Ovary (tissue), 10 donors: Measurements from ENCODE around the gene FAM98B. TPM values are rescaled to one million over a fixed set of nuclear protein-coding genes. Genes with fewer than 3 reads are reported as not detected.

ENCODE experiments used
- DNase-seq, 5 donors: peaks; one replicate each; pipeline ENCODE4 v3.0.0-alpha.2; 2019 to 2020
- H3K27ac ChIP-seq, 2 donors: fragments of 200-600 bp; one replicate each; pipeline versions ENCODE4 v1.5.1 to v1.8.0; 2019 to 2022
- H3K27me3 ChIP-seq: fragments of 200-600 bp; one replicate; pipeline ENCODE4 v1.8.0; 2022
- H3K36me3 ChIP-seq: fragments of 200-600 bp; sonication (generic); one replicate; pipeline ENCODE4 v1.5.1; 2019
- H3K4me1 ChIP-seq: one replicate; pipeline ENCODE4 v1.8.1; 2013; ENCODE audit warnings: mild to moderate bottlenecking, moderate library complexity; ENCODE audit not compliant: insufficient read depth
- H3K4me3 ChIP-seq: fragments of 200-600 bp; sonication (generic); one replicate; pipeline ENCODE4 v1.5.1; 2017
- H3K9me3 ChIP-seq, 2 donors: fragments of 200-600 bp in 1 of 2; sonication (generic) in 1 of 2; one replicate each; pipeline versions ENCODE4 v1.5.1 to v1.8.1; 2013 to 2019; ENCODE audit warnings: mild to moderate bottlenecking in 1 of 2, moderate library complexity in 1 of 2
- EP300 ChIP-seq: sonication (generic); formaldehyde crosslinking; IDR thresholded peaks from one replicate; pipeline ENCODE4 v1.6.1; 2017; ENCODE audit warnings: antibody characterized with exemption
- POLR2A ChIP-seq: fragments of 450-650 bp; IDR thresholded peaks from one replicate; pipeline ENCODE4 v1.6.1; 2017; ENCODE audit warnings: antibody characterized with exemption, mild to moderate bottlenecking, moderate library complexity
- WGBS, 3 donors: extraction: QIAGEN DNeasy Blood & Tissue Kit in 1 of 3; methylation state at CpG; one replicate each; pipeline versions ENCODE4 v1.1.5 to v1.1.7; 2013 to 2017; 5-methylcytosine and 5-hydroxymethylcytosine counted together
- intact Hi-C, 4 donors: fragments of 100-400 bp; cut with DNase I; formaldehyde crosslinking; loops; one replicate each; pipeline versions ENCODE4 v1.11.0 to v1.15.1; 2022 to 2023
- long read RNA-seq, 3 donors: library from polyadenylated mRNA in 2 of 3; unstranded in 2 of 3; transcript quantifications; one replicate each; pipeline ENCODE4 v2.0.0 and lab custom pipeline, GENCODE V29; 2021 to 2026
- polyA plus RNA-seq, 2 donors: library from polyadenylated mRNA; stranded (reverse); fragments of 200-250 nt in 1 of 2; fragments of 350-450 nt in 1 of 2; fragmentation: Illumina TruSeq in 1 of 2; extraction: RNeasy Lipid Tissue Mini Kit (QIAGEN cat#74804) in 1 of 2; gene quantifications; one replicate each; pipeline ENCODE4 v1.2.3, GENCODE V29; 2013 to 2014
- total RNA-seq, 7 donors: library from RNA; depleted of rRNA in 2 of 7; stranded (reverse); fragments of >200 nt in 2 of 7; fragmentation: NEBNext Ultra II Directional in 3 of 7; extraction: Animal tissue kit (Norgen Biotek cat#: 25700) in 3 of 7; gene quantifications; one replicate each; pipeline versions ENCODE4 v1.1.0 to v1.2.4, GENCODE V29; 2016 to 2023
- TF ChIP-seq, protein P1 (sequence below), 3 donors: fragments of 450-650 bp in 2 of 3; fragments of 200-600 bp in 1 of 3; IDR thresholded peaks; one replicate each; pipeline versions ENCODE4 v1.5.1 to v1.8.0; 2016 to 2022; ENCODE audit warnings: antibody characterized with exemption in 3 of 3, mild to moderate bottlenecking in 1 of 3
- donor health status: DM: no; HTN: no; CAD: no; lungs with moderate emphysema.
- donor health status: DM: no; HTN: no; CAD: no.
- donor health status: Bipolar disorder and iron deficiency.
- donor health status: DM: yes; HTN: yes; CAD: no.
- donor health status: DM: no; HTN: no; CAD: no.
- donor health status: DM: yes; HTN: yes; CAD: no.

Gene FAM98B
- total RNA-seq (10 to 100 TPM in 6 of 7 donors, 1 to 10 TPM in 1; 9.4 to 31.0 (median 19.8) TPM), polyA plus RNA-seq (10 to 100 TPM; 11.8 to 35.3 TPM)
- long read RNA-seq, donor 1, partial matches to known transcripts, result 1 of 9 reads
- long read RNA-seq, donor 1, other reads (novel, unspliced or antisense), result 4 of 9 reads
- long read RNA-seq, donor 2, full-length matches to known transcripts, result 11 of 11 reads
- long read RNA-seq, donor 2, partial matches to known transcripts, result 0 of 11 reads
- long read RNA-seq, donor 2, other reads (novel, unspliced or antisense), result 0 of 11 reads
- long read RNA-seq, donor 3, partial matches to known transcripts, result 0 of 6 reads
- long read RNA-seq, donor 3, other reads (novel, unspliced or antisense), result 4 of 6 reads

DNA sequence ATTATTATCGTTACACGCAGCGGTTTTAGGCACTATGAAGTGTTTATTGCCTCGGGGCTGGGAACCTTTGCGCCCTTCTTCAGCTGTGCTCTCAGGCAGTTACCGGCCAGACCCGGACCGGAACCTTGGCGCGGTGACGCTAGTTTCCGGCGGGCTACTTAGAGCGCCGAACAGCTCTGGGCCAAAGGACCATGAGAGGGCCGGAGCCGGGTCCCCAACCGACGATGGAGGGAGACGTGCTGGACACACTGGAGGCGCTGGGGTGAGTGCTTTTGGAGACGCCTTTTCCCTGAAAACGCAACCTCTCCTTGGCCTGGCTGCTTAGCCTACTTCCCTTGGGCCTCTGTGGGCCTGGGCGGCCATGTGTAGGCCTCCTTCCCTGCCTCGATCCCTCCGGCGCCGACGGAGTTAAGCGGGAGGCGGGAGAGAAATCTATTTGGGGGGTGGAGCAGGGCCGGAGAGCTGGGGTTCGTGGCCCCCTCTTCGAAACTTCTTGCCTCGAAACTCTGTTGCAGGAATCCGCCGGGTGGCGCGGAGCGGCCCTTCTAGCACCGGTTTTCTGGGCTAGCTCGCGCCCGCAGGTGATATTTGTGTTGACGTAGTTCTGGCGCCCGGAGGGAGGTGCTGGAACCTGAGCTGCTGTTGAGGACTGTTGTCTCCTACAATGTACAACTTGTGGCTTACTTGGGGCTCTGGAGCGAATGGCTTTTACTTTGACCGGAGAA is at the start of gene FAM98B:
FAM98B (plus strand) TSS at position 157 of the 725 bp plus-strand sequence; CDS start at position 192, 35 bp downstream.
- no peaks in the 10 kb centered on the region for H3K27me3 ChIP-seq
- peak within 1 kb of the TSS; percentile 87 for H3K4me3 ChIP-seq
- peaks cover 3% of the 10 kb centered on the region for H3K4me1 ChIP-seq
- 0 to 1% (median 1%) methylated on average over 48 to 49 of the region's 49 CpGs for WGBS, 3 donors
- no peaks in the 10 kb centered on the region for H3K36me3 ChIP-seq
- peak; percentile 81 to 93 (median 85) for DNase-seq
- peak within 1 kb of the TSS; percentile 83 to 94 for H3K27ac ChIP-seq
- no peaks in the 10 kb centered on the region for H3K9me3 ChIP-seq
- intact Hi-C loops, result loop anchor here in 1 of 4 donors (5.0 kb wide), 1 partner anchor 1467 kb away; no protein-coding TSS in a partner anchor
- TF ChIP-seq EP300 (no peak), POLR2A (peak; percentile 36)
- TF ChIP-seq, protein P1, sequence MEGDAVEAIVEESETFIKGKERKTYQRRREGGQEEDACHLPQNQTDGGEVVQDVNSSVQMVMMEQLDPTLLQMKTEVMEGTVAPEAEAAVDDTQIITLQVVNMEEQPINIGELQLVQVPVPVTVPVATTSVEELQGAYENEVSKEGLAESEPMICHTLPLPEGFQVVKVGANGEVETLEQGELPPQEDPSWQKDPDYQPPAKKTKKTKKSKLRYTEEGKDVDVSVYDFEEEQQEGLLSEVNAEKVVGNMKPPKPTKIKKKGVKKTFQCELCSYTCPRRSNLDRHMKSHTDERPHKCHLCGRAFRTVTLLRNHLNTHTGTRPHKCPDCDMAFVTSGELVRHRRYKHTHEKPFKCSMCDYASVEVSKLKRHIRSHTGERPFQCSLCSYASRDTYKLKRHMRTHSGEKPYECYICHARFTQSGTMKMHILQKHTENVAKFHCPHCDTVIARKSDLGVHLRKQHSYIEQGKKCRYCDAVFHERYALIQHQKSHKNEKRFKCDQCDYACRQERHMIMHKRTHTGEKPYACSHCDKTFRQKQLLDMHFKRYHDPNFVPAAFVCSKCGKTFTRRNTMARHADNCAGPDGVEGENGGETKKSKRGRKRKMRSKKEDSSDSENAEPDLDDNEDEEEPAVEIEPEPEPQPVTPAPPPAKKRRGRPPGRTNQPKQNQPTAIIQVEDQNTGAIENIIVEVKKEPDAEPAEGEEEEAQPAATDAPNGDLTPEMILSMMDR (IDR thresholded peaks at IDR 0.05), result no peak

GRCh38 chr15:38406436-38406835 is 47.5 kb upstream of the FAM98B start:
- Histone ChIP-seq H3K4me3 (no peak overlapping the region), H3K27ac (no peak overlapping the region), H3K4me1 (no peaks in the 10 kb centered on the region), H3K27me3 (no peaks in the 10 kb centered on the region), H3K36me3 (no peaks in the 10 kb centered on the region), H3K9me3 (no peaks in the 10 kb centered on the region)
- intact Hi-C loops, result no loop called here
- DNase-seq, result no peak
- 68 to 79% (median 70%) methylated on average over 7 of the region's 7 CpGs for WGBS, 3 donors
- TF ChIP-seq, protein P1 (IDR thresholded peaks at IDR 0.05), result no peak
- no peak for TF ChIP-seq EP300
- no peak for TF ChIP-seq POLR2A

DNA sequence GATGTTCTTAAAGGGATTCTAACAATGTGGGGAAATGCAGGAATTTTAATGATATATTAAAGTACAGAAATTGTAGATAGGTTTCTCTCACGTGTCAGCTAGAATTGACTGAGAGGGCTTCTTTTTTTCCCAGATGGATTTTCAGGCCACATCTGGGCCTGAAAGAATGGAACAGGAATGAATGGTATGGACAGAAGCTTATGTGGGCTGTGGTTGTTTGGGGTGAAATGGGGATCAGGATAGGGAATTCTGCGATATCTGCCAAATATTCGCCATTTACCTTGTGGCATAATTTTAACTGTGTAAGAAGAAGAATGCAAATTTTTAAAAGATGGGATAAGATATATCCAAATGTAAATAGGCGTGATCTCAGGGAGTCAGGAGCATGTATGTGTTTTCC is 45.4 kb upstream of the FAM98B start:
- H3K9me3 ChIP-seq, result no peaks in the 10 kb centered on the region
- WGBS, 3 donors, result 85 to 88% (median 87%) methylated on average over 4 of the region's 4 CpGs
- no peak overlapping the region for H3K4me3 ChIP-seq
- DNase-seq, result no peak
- no peak overlapping the region for H3K27ac ChIP-seq
- no peaks in the 10 kb centered on the region for H3K36me3 ChIP-seq
- no peak for TF ChIP-seq POLR2A
- no peak for TF ChIP-seq EP300
- TF ChIP-seq, protein P1 (IDR thresholded peaks at IDR 0.05), result no peak
- H3K4me1 ChIP-seq, result peaks cover 5% of the 10 kb centered on the region
- intact Hi-C loops, result no loop called here
- no peaks in the 10 kb centered on the region for H3K27me3 ChIP-seq

DNA sequence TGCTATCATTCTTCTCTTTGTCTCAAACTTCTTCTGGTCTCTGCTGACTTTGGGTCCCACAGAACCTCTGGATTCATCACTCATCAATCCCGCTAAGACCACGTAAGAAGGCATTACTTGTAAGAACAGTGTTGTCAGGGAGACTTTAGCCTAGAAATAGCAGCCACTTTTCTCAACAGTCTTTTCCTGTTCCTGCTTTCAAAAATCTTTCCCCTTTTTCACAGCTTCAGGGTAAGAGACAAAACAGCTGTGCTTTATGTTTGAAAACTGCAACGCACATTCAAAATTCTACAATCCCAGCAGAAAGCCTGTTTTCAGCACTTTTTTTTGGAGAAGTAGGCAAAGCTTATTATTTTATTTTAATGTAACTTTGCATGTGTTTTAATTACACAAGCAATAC is 42.0 kb upstream of the FAM98B start:
- peaks cover 5% of the 10 kb centered on the region for H3K4me1 ChIP-seq
- no peak overlapping the region for H3K27ac ChIP-seq
- TF ChIP-seq, protein P1 (IDR thresholded peaks at IDR 0.05), result no peak
- TF ChIP-seq POLR2A (no peak), EP300 (no peak)
- no peaks in the 10 kb centered on the region for H3K9me3 ChIP-seq
- no peak overlapping the region for H3K4me3 ChIP-seq
- 20 to 27% (median 21%) methylated on average over 3 of the region's 3 CpGs for WGBS, 3 donors
- H3K36me3 ChIP-seq, result no peaks in the 10 kb centered on the region
- H3K27me3 ChIP-seq, result no peaks in the 10 kb centered on the region
- intact Hi-C loops, result loop anchor here in 2 of 4 donors (5.0 to 10.0 kb wide), 2 partner anchors 415 to 417 kb away; no protein-coding TSS in a partner anchor
- DNase-seq, result no peak
